ENCODE results near the gene PSMB5. TPM values are rescaled to one million over a fixed set of nuclear protein-coding genes. Genes with fewer than 3 reads are reported as not detected.
A peak's percentile ranks its signal among the peaks of the same experiment; 100 is the strongest.

The PSMB5 gene
- total and polyA plus RNA-seq, 2 of the 13 experiments (the other 11 are each of a cell fraction or from before 2014, with no cell fraction given) = 705 to 871 TPM

DNA sequence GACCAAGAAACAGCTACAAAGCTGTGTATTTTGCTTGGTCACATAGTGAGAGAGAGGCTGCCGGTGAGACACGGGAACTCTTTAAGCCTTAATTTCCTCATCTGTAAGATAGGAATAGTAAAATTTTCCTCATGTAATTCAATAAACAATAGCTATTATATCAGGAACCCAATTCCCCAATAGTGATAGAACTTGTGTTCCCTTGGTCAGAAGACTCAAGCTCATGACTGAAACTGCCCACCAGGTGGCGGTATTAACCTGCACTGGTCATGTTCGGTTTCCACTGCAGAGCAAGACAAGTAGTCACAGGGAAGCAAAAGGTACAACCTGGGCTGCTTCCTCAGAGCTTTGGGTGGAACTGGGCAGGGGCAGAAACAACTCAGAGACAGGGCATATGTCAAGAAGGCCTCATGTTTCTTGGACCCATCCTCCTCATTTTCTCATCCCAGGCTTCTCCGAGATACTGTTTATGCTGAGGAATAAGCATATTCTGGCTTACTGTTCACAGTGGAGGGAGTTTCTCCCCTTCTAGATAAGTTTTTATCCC is 48.1 kb downstream of the PSMB5 start (continued):
- TF ChIP-seq TMF1 (CRISPR knock-in tag; IDR thresholded peaks at IDR 0.05; ENCODE audit: low read depth) (no peak), JARID2 (CRISPR knock-in tag; IDR thresholded peaks at IDR 0.05; ENCODE audit: insufficient replicate concordance) (no peak), ESRRA (CRISPR knock-in tag; IDR thresholded peaks at IDR 0.05; ENCODE audit: low read depth) (no peak), ERF (CRISPR knock-in tag; IDR thresholded peaks at IDR 0.05) (peak; percentile 90), SALL2 (CRISPR knock-in tag; IDR thresholded peaks at IDR 0.05) (no peak), ZBTB1 (CRISPR knock-in tag; IDR thresholded peaks at IDR 0.05; ENCODE audit: borderline replicate concordance) (0 out of 2 replicates have a peak, but pooled peaks have one; percentile 50), ZNF709 (CRISPR knock-in tag; IDR thresholded peaks at IDR 0.05) (no peak), TAF15 (IDR thresholded peaks at IDR 0.05; ENCODE audit: low read depth, low read length, poor library complexity, severe bottlenecking) (no peak), ZNF224 (CRISPR knock-in tag; IDR thresholded peaks at IDR 0.05) (no peak), SOX6 (IDR thresholded peaks at IDR 0.05) (no peak), SOX6 (CRISPR knock-in tag; IDR thresholded peaks at IDR 0.05) (no peak), TEAD3 (CRISPR knock-in tag; optimal IDR thresholded peaks at IDR 0.05; ENCODE audit: borderline replicate concordance) (peak; percentile 55), REPIN1 (CRISPR knock-in tag; IDR thresholded peaks at IDR 0.05; ENCODE audit: borderline replicate concordance, low read depth) (peak; percentile 71; the same call in 1 of the 2 replicates), ZNF790 (CRISPR knock-in tag; IDR thresholded peaks at IDR 0.05; ENCODE audit: borderline replicate concordance) (no peak), ZNF256 (CRISPR knock-in tag; conservative IDR thresholded peaks at IDR 0.05) (no peak), GATAD2A (CRISPR knock-in tag; IDR thresholded peaks at IDR 0.05) (peak; percentile 70), HNF4A (CRISPR knock-in tag; IDR thresholded peaks at IDR 0.05) (no peak), EED (CRISPR knock-in tag; IDR thresholded peaks at IDR 0.05) (no peak), ZNF775 (CRISPR knock-in tag; IDR thresholded peaks at IDR 0.05; ENCODE audit: borderline replicate concordance) (no peak), GPN1 (CRISPR knock-in tag; IDR thresholded peaks at IDR 0.05; ENCODE audit: borderline replicate concordance) (no peak), SMAD3 (CRISPR knock-in tag; IDR thresholded peaks at IDR 0.05) (peak; percentile 77; the same call in 1 of the 2 replicates), CEBPG (CRISPR knock-in tag; IDR thresholded peaks at IDR 0.05) (peak; percentile 46), ZNF234 (CRISPR knock-in tag; conservative IDR thresholded peaks at IDR 0.05) (no peak), NCOR1 (IDR thresholded peaks at IDR 0.05; ENCODE audit: borderline replicate concordance, low read length) (no peak), ZSCAN9 (CRISPR knock-in tag; IDR thresholded peaks at IDR 0.05; ENCODE audit: borderline replicate concordance) (no peak), MTA1 (CRISPR knock-in tag; IDR thresholded peaks at IDR 0.05; ENCODE audit: borderline replicate concordance) (no peak), SIN3A (IDR thresholded peaks at IDR 0.05; ENCODE audit: borderline replicate concordance, low read depth, low read length) (no peak)
- TF ChIP-seq, protein P1, sequence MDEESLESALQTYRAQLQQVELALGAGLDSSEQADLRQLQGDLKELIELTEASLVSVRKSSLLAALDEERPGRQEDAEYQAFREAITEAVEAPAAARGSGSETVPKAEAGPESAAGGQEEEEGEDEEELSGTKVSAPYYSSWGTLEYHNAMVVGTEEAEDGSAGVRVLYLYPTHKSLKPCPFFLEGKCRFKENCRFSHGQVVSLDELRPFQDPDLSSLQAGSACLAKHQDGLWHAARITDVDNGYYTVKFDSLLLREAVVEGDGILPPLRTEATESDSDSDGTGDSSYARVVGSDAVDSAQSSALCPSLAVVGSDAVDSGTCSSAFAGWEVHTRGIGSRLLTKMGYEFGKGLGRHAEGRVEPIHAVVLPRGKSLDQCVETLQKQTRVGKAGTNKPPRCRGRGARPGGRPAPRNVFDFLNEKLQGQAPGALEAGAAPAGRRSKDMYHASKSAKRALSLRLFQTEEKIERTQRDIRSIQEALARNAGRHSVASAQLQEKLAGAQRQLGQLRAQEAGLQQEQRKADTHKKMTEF (CRISPR knock-in tag; IDR thresholded peaks at IDR 0.05) = peak; percentile 73; the same call in 1 of the 2 replicates
- TF ChIP-seq, protein P2, sequence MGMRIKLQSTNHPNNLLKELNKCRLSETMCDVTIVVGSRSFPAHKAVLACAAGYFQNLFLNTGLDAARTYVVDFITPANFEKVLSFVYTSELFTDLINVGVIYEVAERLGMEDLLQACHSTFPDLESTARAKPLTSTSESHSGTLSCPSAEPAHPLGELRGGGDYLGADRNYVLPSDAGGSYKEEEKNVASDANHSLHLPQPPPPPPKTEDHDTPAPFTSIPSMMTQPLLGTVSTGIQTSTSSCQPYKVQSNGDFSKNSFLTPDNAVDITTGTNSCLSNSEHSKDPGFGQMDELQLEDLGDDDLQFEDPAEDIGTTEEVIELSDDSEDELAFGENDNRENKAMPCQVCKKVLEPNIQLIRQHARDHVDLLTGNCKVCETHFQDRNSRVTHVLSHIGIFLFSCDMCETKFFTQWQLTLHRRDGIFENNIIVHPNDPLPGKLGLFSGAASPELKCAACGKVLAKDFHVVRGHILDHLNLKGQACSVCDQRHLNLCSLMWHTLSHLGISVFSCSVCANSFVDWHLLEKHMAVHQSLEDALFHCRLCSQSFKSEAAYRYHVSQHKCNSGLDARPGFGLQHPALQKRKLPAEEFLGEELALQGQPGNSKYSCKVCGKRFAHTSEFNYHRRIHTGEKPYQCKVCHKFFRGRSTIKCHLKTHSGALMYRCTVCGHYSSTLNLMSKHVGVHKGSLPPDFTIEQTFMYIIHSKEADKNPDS (CRISPR knock-in tag; IDR thresholded peaks at IDR 0.05) = no peak
- TF ChIP-seq, protein P3, sequence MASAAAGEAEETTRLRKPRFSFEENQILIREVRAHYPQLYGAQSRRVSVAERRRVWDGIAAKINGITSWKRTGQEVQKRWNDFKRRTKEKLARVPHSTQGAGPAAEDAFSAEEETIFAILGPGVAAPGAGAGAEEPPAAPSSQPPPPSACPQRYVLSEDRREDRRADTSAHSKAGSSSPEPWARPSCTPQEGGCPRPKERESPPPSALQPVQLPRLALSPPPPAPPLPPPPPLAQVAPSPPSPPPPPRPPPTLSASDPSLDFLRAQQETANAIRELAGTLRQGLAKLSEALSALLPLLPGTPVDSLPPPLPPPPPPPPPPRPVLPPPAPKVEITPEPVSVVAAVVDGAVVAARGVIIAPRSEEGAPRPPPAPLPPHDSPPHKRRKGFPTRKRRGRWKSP (CRISPR knock-in tag; IDR thresholded peaks at IDR 0.05) = no peak
